K562 (cell line): Measurements from ENCODE around the gene GLRX2. TPM values are rescaled to one million over a fixed set of nuclear protein-coding genes. Genes with fewer than 3 reads are reported as not detected.

ENCODE experiments used
- CTCF ChIP-seq, 3 experiments: IDR thresholded peaks in 2 of 3; conservative IDR thresholded peaks in 1 of 3; 2 replicates each; pipeline ENCODE4 v1.5.1; 2011 to 2012; ENCODE audit warnings: low read length in 3 of 3, mild to moderate bottlenecking in 3 of 3, control low read depth in 2 of 3, improper control_type of control experiment in 1 of 3, inconsistent platforms in 1 of 3, low read depth in 1 of 3, mixed read lengths in 1 of 3, moderate library complexity in 1 of 3; ENCODE audit not compliant: insufficient read depth in 2 of 3
- ETS2 ChIP-seq: IDR thresholded peaks from 2 replicates; pipeline ENCODE4 v1.6.1; 2016; ENCODE audit warnings: borderline replicate concordance, missing genetic modification characterization, mild to moderate bottlenecking, moderate library complexity, missing compliant biosample characterization; ENCODE audit not compliant: poor library complexity, severe bottlenecking
- HNRNPK ChIP-seq: fragments of 200-400 bp; formaldehyde crosslinking; IDR thresholded peaks from one replicate; pipeline ENCODE4 v1.6.1; 2018; ENCODE audit warnings: mild to moderate bottlenecking, low read depth, low read length; ENCODE audit not compliant: poor library complexity, severe bottlenecking
- MLLT1 ChIP-seq, 2 experiments: fragments of 450-650 bp; IDR thresholded peaks; 2 replicates each; pipeline ENCODE4 v1.6.1; 2016
- SLC30A9 ChIP-seq: fragments of 250-450 bp; sonication (Bioruptor Pico); IDR thresholded peaks from 2 replicates; pipeline ENCODE4 v1.8.0; 2022; ENCODE audit warnings: mild to moderate bottlenecking, moderate library complexity
- SMC3 ChIP-seq: conservative IDR thresholded peaks from 2 replicates; pipeline ENCODE4 v1.6.1; 2011; ENCODE audit warnings: low read depth, low read length, improper control_type of control experiment; ENCODE audit not compliant: insufficient read depth
- THRA ChIP-seq: fragments of 450-650 bp; IDR thresholded peaks from 2 replicates; pipeline ENCODE4 v1.6.1; 2017; ENCODE audit warnings: mild to moderate bottlenecking, moderate library complexity
- ZNF165 ChIP-seq: fragments of 250-450 bp; sonication (Bioruptor Pico); IDR thresholded peaks from 2 replicates; pipeline ENCODE4 v1.4.0; 2020; ENCODE audit warnings: borderline replicate concordance
- ZNF23 ChIP-seq: fragments of 250-450 bp; sonication (Bioruptor Pico); IDR thresholded peaks from 2 replicates; pipeline ENCODE4 v1.4.0; 2020; ENCODE audit warnings: mild to moderate bottlenecking
- ZNF253 ChIP-seq: fragments of 250-450 bp; sonication (Bioruptor Pico); conservative IDR thresholded peaks from 2 replicates; pipeline ENCODE4 v1.6.1; 2021; ENCODE audit warnings: mild to moderate bottlenecking
- ZNF551 ChIP-seq: fragments of 250-450 bp; sonication (Bioruptor Pico); IDR thresholded peaks from 2 replicates; pipeline ENCODE4 v1.5.0; 2021; ENCODE audit warnings: mild to moderate bottlenecking, moderate library complexity
- polyA plus RNA-seq, 8 experiments: library from polyadenylated mRNA; depleted of rRNA in 4 of 8; stranded (reverse) in 5 of 8; unstranded in 3 of 8; fragments of >200 nt; fragmentation: Nextera tagmentation in 2 of 8; fragmentation: Illumina TruSeq in 1 of 8; extraction: Ambion mirVana in 2 of 8; extraction: Trizol in 1 of 8; gene quantifications; 2 replicates each; pipeline versions ENCODE4 v1.2.1 to v1.2.3, GENCODE V29; 2011 to 2014; ENCODE audit warnings: inconsistent platforms in 1 of 8, missing spikeins in 1 of 8
- total RNA-seq, 7 experiments: library from RNA; depleted of rRNA in 6 of 7; stranded (reverse); fragments of >200 nt in 6 of 7; fragmentation: Illumina TruSeq in 2 of 7; extraction: Trizol in 2 of 7; gene quantifications; 2 replicates each; pipeline versions ENCODE4 v1.2.1 to v1.2.3, GENCODE V29; 2011 to 2021; ENCODE audit warnings: low replicate concordance in 1 of 7
- TF ChIP-seq, protein P1 (sequence below): fragments of 150-350 bp; conservative IDR thresholded peaks from 2 replicates; pipeline ENCODE4 v1.6.1; 2014; ENCODE audit warnings: low read length
- TF ChIP-seq, protein P2 (sequence below): fragments of 250-450 bp; sonication (Bioruptor Pico); IDR thresholded peaks from 2 replicates; pipeline ENCODE4 v1.4.0; 2020; ENCODE audit warnings: mild to moderate bottlenecking, moderate library complexity, borderline replicate concordance

GLRX2 gene
- total and polyA plus RNA-seq, 9 of the 15 experiments (the other 6 are each of a cell fraction or from before 2014, with no cell fraction given): 13.3 to 82.6 (median 55.1) TPM

DNA sequence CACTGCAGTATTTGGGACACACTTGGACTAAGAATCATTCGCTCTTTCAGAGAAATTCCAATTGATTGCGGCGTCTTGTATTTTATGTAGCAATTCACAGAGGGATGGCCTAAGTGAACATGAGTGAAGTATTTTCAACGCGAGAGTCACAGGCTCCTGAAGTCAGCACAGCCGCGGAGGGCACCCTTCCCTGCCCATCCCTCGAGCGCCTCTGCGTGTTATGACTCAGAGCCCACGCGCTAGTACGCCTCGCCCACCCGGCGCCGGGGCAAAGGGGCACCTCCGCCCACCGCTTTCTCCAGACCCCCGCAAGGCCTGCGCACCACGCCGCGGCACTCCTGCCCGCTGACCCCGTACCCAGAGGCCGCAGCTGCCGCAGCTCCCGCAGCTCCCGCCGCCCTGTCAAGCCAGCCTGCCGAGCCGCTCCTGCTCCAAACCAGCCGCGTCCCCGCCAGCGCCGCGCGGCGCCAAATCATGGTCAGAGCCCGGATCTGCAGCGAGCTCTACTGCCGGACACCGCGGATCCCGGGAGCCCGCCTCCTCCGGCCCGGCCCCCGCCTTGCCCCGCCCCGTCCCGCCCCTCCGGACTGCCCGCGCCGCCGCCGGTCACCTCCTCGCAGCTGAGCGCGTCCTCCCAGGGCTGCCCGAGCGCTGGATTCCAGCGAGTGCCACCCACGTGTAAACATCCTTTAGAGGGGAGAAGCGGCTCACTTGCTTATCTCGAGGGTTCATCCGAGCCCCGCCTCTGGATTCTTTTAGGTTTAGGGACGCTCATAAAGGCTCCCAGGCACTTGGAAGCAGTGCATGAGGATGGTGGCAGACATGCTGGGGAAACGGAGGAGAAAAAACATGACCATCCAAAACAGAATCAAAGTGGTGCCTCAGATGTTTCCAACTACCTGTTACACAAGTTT, at the start of gene GLRX2 (continued):
- TF ChIP-seq CTCF (IDR thresholded peaks at IDR 0.05 in 2 of 3, conservative IDR thresholded peaks at IDR 0.05 in 1 of 3; ENCODE audit: insufficient read depth in 2 of 3, low read depth in 1 of 3, low read length in 3 of 3): peak in 1 of 3 experiments; percentile 14; a peak in 2 of 6 replicates
- no peak for TF ChIP-seq THRA
- TF ChIP-seq ETS2 (tag): no peak
- TF ChIP-seq ZNF165 (CRISPR knock-in tag): no peak
- TF ChIP-seq, protein P1, sequence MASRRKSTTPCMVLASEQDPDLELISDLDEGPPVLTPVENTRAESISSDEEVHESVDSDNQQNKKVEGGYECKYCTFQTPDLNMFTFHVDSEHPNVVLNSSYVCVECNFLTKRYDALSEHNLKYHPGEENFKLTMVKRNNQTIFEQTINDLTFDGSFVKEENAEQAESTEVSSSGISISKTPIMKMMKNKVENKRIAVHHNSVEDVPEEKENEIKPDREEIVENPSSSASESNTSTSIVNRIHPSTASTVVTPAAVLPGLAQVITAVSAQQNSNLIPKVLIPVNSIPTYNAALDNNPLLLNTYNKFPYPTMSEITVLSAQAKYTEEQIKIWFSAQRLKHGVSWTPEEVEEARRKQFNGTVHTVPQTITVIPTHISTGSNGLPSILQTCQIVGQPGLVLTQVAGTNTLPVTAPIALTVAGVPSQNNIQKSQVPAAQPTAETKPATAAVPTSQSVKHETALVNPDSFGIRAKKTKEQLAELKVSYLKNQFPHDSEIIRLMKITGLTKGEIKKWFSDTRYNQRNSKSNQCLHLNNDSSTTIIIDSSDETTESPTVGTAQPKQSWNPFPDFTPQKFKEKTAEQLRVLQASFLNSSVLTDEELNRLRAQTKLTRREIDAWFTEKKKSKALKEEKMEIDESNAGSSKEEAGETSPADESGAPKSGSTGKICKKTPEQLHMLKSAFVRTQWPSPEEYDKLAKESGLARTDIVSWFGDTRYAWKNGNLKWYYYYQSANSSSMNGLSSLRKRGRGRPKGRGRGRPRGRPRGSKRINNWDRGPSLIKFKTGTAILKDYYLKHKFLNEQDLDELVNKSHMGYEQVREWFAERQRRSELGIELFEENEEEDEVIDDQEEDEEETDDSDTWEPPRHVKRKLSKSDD: no peak
- TF ChIP-seq ZNF253 (CRISPR knock-in tag): no peak
- no peak for TF ChIP-seq ZNF23 (CRISPR knock-in tag)
- TF ChIP-seq MLLT1 (IDR thresholded peaks at IDR 0.05): peak in 1 of 2 experiments; percentile 30; a peak in 1 of 4 replicates
- TF ChIP-seq SMC3: no peak
- TF ChIP-seq, protein P2, sequence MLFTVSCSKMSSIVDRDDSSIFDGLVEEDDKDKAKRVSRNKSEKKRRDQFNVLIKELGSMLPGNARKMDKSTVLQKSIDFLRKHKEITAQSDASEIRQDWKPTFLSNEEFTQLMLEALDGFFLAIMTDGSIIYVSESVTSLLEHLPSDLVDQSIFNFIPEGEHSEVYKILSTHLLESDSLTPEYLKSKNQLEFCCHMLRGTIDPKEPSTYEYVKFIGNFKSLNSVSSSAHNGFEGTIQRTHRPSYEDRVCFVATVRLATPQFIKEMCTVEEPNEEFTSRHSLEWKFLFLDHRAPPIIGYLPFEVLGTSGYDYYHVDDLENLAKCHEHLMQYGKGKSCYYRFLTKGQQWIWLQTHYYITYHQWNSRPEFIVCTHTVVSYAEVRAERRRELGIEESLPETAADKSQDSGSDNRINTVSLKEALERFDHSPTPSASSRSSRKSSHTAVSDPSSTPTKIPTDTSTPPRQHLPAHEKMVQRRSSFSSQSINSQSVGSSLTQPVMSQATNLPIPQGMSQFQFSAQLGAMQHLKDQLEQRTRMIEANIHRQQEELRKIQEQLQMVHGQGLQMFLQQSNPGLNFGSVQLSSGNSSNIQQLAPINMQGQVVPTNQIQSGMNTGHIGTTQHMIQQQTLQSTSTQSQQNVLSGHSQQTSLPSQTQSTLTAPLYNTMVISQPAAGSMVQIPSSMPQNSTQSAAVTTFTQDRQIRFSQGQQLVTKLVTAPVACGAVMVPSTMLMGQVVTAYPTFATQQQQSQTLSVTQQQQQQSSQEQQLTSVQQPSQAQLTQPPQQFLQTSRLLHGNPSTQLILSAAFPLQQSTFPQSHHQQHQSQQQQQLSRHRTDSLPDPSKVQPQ (CRISPR knock-in tag): no peak
- no peak for TF ChIP-seq SLC30A9
- TF ChIP-seq ZNF551 (CRISPR knock-in tag): no peak
- TF ChIP-seq HNRNPK: no peak
